Neuronal stem cell (in vitro differentiated cells): ENCODE measurements around the gene CFL1.
A peak's percentile ranks its signal among the peaks of the same experiment; 100 is the strongest.

Source experiments
- DNase-seq: peaks from one replicate; pipeline ENCODE4 v3.0.0-alpha.2; 2013; ENCODE audit warnings: low spot score
- H2AFZ ChIP-seq: one replicate; pipeline ENCODE4 v1.6.1; 2013; ENCODE audit warnings: mild to moderate bottlenecking, low read length, inconsistent platforms
- H2AK5ac ChIP-seq: 2 replicates; pipeline ENCODE4 v1.6.1; 2013; ENCODE audit warnings: low read depth, mild to moderate bottlenecking, inconsistent platforms, low read length, moderate library complexity, mixed read lengths
- H2BK120ac ChIP-seq: 2 replicates; pipeline ENCODE4 v1.6.1; 2013; ENCODE audit warnings: low read depth, mild to moderate bottlenecking, inconsistent platforms, low read length, moderate library complexity, mixed read lengths
- H2BK12ac ChIP-seq: one replicate; pipeline ENCODE4 v1.6.1; 2013; ENCODE audit warnings: low read length, inconsistent platforms
- H2BK15ac ChIP-seq: 2 replicates; pipeline ENCODE4 v1.6.1; 2013; ENCODE audit warnings: mild to moderate bottlenecking, low read length, inconsistent platforms, mixed read lengths
- H2BK5ac ChIP-seq: one replicate; pipeline ENCODE4 v1.6.1; 2013; ENCODE audit warnings: inconsistent platforms, mild to moderate bottlenecking, low read length, moderate library complexity
- H3K14ac ChIP-seq: one replicate; pipeline ENCODE4 v1.6.1; 2013; ENCODE audit warnings: low read length, inconsistent platforms
- H3K18ac ChIP-seq: 2 replicates; pipeline ENCODE4 v1.6.1; 2013; ENCODE audit warnings: low read length, inconsistent platforms
- H3K23ac ChIP-seq: 2 replicates; pipeline ENCODE4 v1.6.1; 2013; ENCODE audit warnings: low read depth, mild to moderate bottlenecking, mixed read lengths, low read length, inconsistent platforms; ENCODE audit not compliant: poor library complexity
- H3K27ac ChIP-seq: replicated peaks from 3 replicates; pipeline ENCODE4 v1.5.1; 2013; ENCODE audit warnings: low read length, inconsistent platforms
- H3K27me3 ChIP-seq, 3 experiments: 2 replicates each; pipeline ENCODE4 v1.6.1; 2013; ENCODE audit warnings: low read length in 3 of 3, mild to moderate bottlenecking in 2 of 3, inconsistent platforms in 1 of 3, low read depth in 1 of 3, mixed read lengths in 1 of 3, moderate library complexity in 1 of 3; ENCODE audit not compliant: control insufficient read depth in 3 of 3, insufficient read depth in 3 of 3
- H3K36me3 ChIP-seq, 2 donors: replicated peaks in 1 of 2; 2 replicates each; pipeline ENCODE4 v1.6.1; 2013; ENCODE audit warnings: low read length in 2 of 2; ENCODE audit not compliant: control insufficient read depth in 2 of 2, insufficient read depth in 2 of 2
- H3K4ac ChIP-seq: 2 replicates; pipeline ENCODE4 v1.6.1; 2013; ENCODE audit warnings: inconsistent platforms, mild to moderate bottlenecking, low read length, moderate library complexity
- H3K4me1 ChIP-seq, 2 donors: 1 replicate in 1 of 2; 2 replicates in 1 of 2; pipeline ENCODE4 v1.6.1; 2013; ENCODE audit warnings: low read length in 2 of 2, low read depth in 1 of 2; ENCODE audit not compliant: control insufficient read depth in 2 of 2, insufficient read depth in 1 of 2
- H3K4me2 ChIP-seq: one replicate; pipeline ENCODE4 v1.6.1; 2013; ENCODE audit warnings: mild to moderate bottlenecking, low read length, inconsistent platforms; ENCODE audit not compliant: insufficient read depth, poor library complexity, severe bottlenecking
- H3K4me3 ChIP-seq, 2 donors: 2 replicates each; pipeline ENCODE4 v1.5.1; 2013; ENCODE audit warnings: low read length in 2 of 2, mild to moderate bottlenecking in 2 of 2, inconsistent platforms in 1 of 2, moderate library complexity in 1 of 2
- H3K79me1 ChIP-seq: one replicate; pipeline ENCODE4 v1.6.1; 2013; ENCODE audit warnings: low read depth, mild to moderate bottlenecking, inconsistent platforms, low read length, moderate library complexity
- H3K9ac ChIP-seq: one replicate; pipeline ENCODE4 v1.6.1; 2013; ENCODE audit warnings: mild to moderate bottlenecking, low read depth, low read length, inconsistent platforms; ENCODE audit not compliant: poor library complexity
- H3K9me3 ChIP-seq, 2 donors: replicated peaks in 1 of 2; 2 replicates each; pipeline versions ENCODE3 to v1.6.1; 2013; ENCODE audit warnings: low read length in 2 of 2, mild to moderate bottlenecking in 2 of 2, inconsistent platforms in 1 of 2, low read depth in 1 of 2, mixed read lengths in 1 of 2, moderate library complexity in 1 of 2; ENCODE audit not compliant: control insufficient read depth in 2 of 2, insufficient read depth in 1 of 2
- H4K8ac ChIP-seq: one replicate; pipeline ENCODE4 v1.6.1; 2013; ENCODE audit warnings: low read depth, mild to moderate bottlenecking, inconsistent platforms, low read length, moderate library complexity
- H4K91ac ChIP-seq: one replicate; pipeline ENCODE4 v1.6.1; 2013; ENCODE audit warnings: low read length, low read depth, mild to moderate bottlenecking, inconsistent platforms; ENCODE audit not compliant: poor library complexity
- WGBS, 2 donors: extraction: QIAGEN DNeasy Blood & Tissue Kit; methylation state at CpG; one replicate each; pipeline ENCODE4 v1.1.7; 2013; ENCODE audit warnings: missing lambda C conversion rate in 2 of 2, mixed read lengths in 1 of 2; ENCODE audit not compliant: insufficient read length in 2 of 2, insufficient replicate concordance in 1 of 2; ENCODE audit errors: extremely low coverage in 2 of 2; 5-methylcytosine and 5-hydroxymethylcytosine counted together

The CFL1 gene

GRCh38 chr11:65887723-65888162 is 29.8 kb upstream of the CFL1 start:
- Histone ChIP-seq H4K91ac (no peak overlapping the region), H3K9me3 (no peaks in the 10 kb centered on the region), H3K27ac (peak overlapping the region; percentile 95), H3K27me3 (peaks cover 0 to 15% (median 0%) of the 10 kb centered on the region in 3 experiments), H3K4ac (peak overlapping the region; percentile 8), H2BK12ac (no peak overlapping the region), H3K9ac (peak overlapping the region; percentile 95), H3K79me1 (peaks cover 3% of the 10 kb centered on the region), H3K23ac (peak overlapping the region; percentile 99), H2AFZ (peak overlapping the region; percentile 94), H3K36me3 (peaks cover 28 to 42% of the 10 kb centered on the region in 2 donors), H3K4me3 (peak overlapping the region; percentile 93 to 95), H3K4me1 (peaks cover 21 to 29% of the 10 kb centered on the region in 2 donors), H3K18ac (peak overlapping the region; percentile 97), H2AK5ac (peak overlapping the region; percentile 36), H2BK5ac (peak overlapping the region; percentile 96), H3K14ac (no peak overlapping the region), H4K8ac (no peak overlapping the region), H2BK15ac (peak overlapping the region; percentile 40), H2BK120ac (no peak overlapping the region), H3K4me2 (peak overlapping the region; percentile 69)
- no CpG with 5 or more reads among the region's 23 CpGs for WGBS, 2 donors
- DNase-seq, result no peak

GRCh38 chr11:65886826-65887722 is 29.1 kb upstream of the CFL1 start:
- no peak overlapping the region for H4K8ac ChIP-seq
- WGBS, 2 donors, result no CpG with 5 or more reads among the region's 14 CpGs
- no peak overlapping the region for H2BK12ac ChIP-seq
- peaks cover 0 to 15% (median 0%) of the 10 kb centered on the region in 3 experiments for H3K27me3 ChIP-seq
- H3K23ac ChIP-seq, result no peak overlapping the region
- peaks cover 3% of the 10 kb centered on the region for H3K79me1 ChIP-seq
- no peak overlapping the region for H2AFZ ChIP-seq
- no peak overlapping the region for H2BK5ac ChIP-seq
- H3K4me2 ChIP-seq, result peak overlapping the region; percentile 69
- H3K4me1 ChIP-seq, result peaks cover 20 to 23% of the 10 kb centered on the region in 2 donors
- H3K9ac ChIP-seq, result peak overlapping the region; percentile 95
- H4K91ac ChIP-seq, result no peak overlapping the region
- H3K9me3 ChIP-seq, result no peaks in the 10 kb centered on the region
- no peak overlapping the region for H2BK15ac ChIP-seq
- H3K4ac ChIP-seq, result no peak overlapping the region
- peak overlapping the region; percentile 93 to 95 for H3K4me3 ChIP-seq
- H3K18ac ChIP-seq, result no peak overlapping the region
- H3K14ac ChIP-seq, result no peak overlapping the region
- H3K27ac ChIP-seq, result peak overlapping the region; percentile 95
- no peak overlapping the region for H2BK120ac ChIP-seq
- DNase-seq, result no peak
- peaks cover 33 to 49% of the 10 kb centered on the region in 2 donors for H3K36me3 ChIP-seq
- no peak overlapping the region for H2AK5ac ChIP-seq

DNA sequence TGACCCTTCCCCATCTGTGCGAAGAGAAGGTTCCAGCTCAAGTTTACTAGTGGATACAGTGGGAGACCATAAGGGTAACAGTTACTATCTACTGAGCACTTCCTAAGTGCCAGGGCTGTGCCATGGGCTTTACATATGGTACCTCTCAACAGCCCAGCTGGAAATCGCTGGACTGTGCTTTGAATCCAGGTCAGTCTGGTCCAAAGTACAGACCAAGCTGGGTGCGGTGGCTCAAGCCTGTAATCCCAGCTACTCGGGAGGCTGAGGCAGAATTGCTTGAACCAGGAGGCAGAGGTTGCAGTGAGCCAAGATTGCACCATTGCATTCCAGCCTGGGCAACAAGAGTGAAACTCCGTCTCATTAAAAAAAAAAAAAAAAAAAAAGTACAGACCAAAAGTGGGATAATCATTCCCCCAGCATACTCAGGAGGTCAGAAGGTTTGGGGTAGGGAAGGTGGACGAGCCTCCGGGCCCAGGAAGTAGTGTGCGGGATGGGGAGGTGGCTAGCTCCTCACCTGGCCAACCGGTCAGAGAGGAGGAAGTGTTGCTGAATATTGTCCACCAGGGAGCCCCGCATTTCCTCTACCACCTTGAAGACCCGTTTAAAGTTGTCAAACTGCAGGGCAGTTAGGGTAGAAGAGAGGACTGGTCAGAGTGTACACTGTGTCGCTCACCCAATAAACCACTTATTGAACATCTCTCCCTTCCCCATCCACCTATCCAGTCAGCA is 28.0 kb upstream of the CFL1 start:
- H2BK12ac ChIP-seq, result no peak overlapping the region
- H2BK5ac ChIP-seq, result no peak overlapping the region
- no CpG with 5 or more reads among the region's 12 CpGs for WGBS, 2 donors
- H3K4ac ChIP-seq, result no peak overlapping the region
- H3K4me2 ChIP-seq, result no peak overlapping the region
- H3K18ac ChIP-seq, result no peak overlapping the region
- peaks cover 3% of the 10 kb centered on the region for H3K79me1 ChIP-seq
- H3K14ac ChIP-seq, result no peak overlapping the region
- peaks cover 13 to 17% of the 10 kb centered on the region in 2 donors for H3K4me1 ChIP-seq
- no peak overlapping the region for H2BK15ac ChIP-seq
- H2BK120ac ChIP-seq, result no peak overlapping the region
- H2AFZ ChIP-seq, result no peak overlapping the region
- H3K27me3 ChIP-seq, result peaks cover 0 to 13% (median 0%) of the 10 kb centered on the region in 3 experiments
- H3K36me3 ChIP-seq, result peaks cover 33 to 53% of the 10 kb centered on the region in 2 donors
- DNase-seq, result no peak
- H3K27ac ChIP-seq, result no peak overlapping the region
- no peak overlapping the region for H4K91ac ChIP-seq
- no peak overlapping the region for H2AK5ac ChIP-seq
- H3K4me3 ChIP-seq, result no peak overlapping the region
- H3K9me3 ChIP-seq, result no peaks in the 10 kb centered on the region
- H4K8ac ChIP-seq, result no peak overlapping the region
- no peak overlapping the region for H3K23ac ChIP-seq
- H3K9ac ChIP-seq, result no peak overlapping the region

GRCh38 chr11:65885231-65885630 is 27.3 kb upstream of the CFL1 start:
- Histone ChIP-seq H2BK5ac (no peak overlapping the region), H3K23ac (no peak overlapping the region), H3K9ac (no peak overlapping the region), H3K27me3 (peaks cover 0 to 13% (median 0%) of the 10 kb centered on the region in 3 experiments), H2BK15ac (no peak overlapping the region), H3K4me2 (no peak overlapping the region), H2AK5ac (no peak overlapping the region), H4K91ac (no peak overlapping the region), H4K8ac (no peak overlapping the region), H3K4me1 (peaks cover 13 to 17% of the 10 kb centered on the region in 2 donors), H2AFZ (no peak overlapping the region), H2BK120ac (no peak overlapping the region), H3K27ac (no peak overlapping the region), H3K9me3 (no peaks in the 10 kb centered on the region), H3K4me3 (no peak overlapping the region), H3K79me1 (peaks cover 3% of the 10 kb centered on the region), H3K4ac (no peak overlapping the region), H3K36me3 (peaks cover 33 to 53% of the 10 kb centered on the region in 2 donors), H3K18ac (no peak overlapping the region), H2BK12ac (no peak overlapping the region), H3K14ac (no peak overlapping the region)
- DNase-seq, result no peak
- WGBS, 2 donors, result no CpG with 5 or more reads among the region's 7 CpGs
